Right atrium auricular region (tissue), 2 donors: Measurements from ENCODE around the gene PSAT1. TPM values are rescaled to one million over a fixed set of nuclear protein-coding genes. Genes with fewer than 3 reads are reported as not detected.

Experiments
- DNase-seq: peaks from one replicate; pipeline ENCODE4 v3.0.0-alpha.2; 2019; ENCODE audit warnings: low spot score
- H3K27ac ChIP-seq, 2 donors: fragments of 200-600 bp; sonication (generic); 1 replicate in 1 of 2; 2 replicates in 1 of 2; pipeline ENCODE4 v1.5.1; 2016 to 2019
- H3K27me3 ChIP-seq, 2 donors: fragments of 200-600 bp; sonication (generic); one replicate each; pipeline versions ENCODE4 v1.5.1 to v1.6.0; 2017 to 2019
- H3K36me3 ChIP-seq: fragments of 200-600 bp; sonication (generic); one replicate; pipeline ENCODE4 v1.5.1; 2016
- H3K4me1 ChIP-seq, 2 donors: fragments of 200-600 bp; sonication (generic); one replicate each; pipeline versions ENCODE4 v1.5.1 to v1.6.0; 2017 to 2019
- H3K4me3 ChIP-seq, 2 donors: fragments of 200-600 bp; sonication (generic); 1 replicate in 1 of 2; 2 replicates in 1 of 2; pipeline ENCODE4 v1.5.1; 2017 to 2019; ENCODE audit warnings: mild to moderate bottlenecking in 1 of 2, moderate library complexity in 1 of 2
- H3K9me3 ChIP-seq, 2 donors: fragments of 200-600 bp; sonication (generic); one replicate each; pipeline ENCODE4 v1.5.1; 2019
- total RNA-seq, 2 donors: library from RNA; depleted of rRNA; stranded (reverse); fragments of >200 nt; gene quantifications; one replicate each; pipeline ENCODE4 v1.1.0, GENCODE V29; 2016
- TF ChIP-seq, protein P1 (sequence below), 2 donors: fragments of 200-600 bp; sonication (generic); IDR thresholded peaks; one replicate each; pipeline ENCODE4 v1.5.1; 2019; ENCODE audit warnings: antibody characterized with exemption in 2 of 2

The PSAT1 gene
- total RNA-seq, 2 donors from 2014 or later = 0.31 to 0.78 TPM

DNA sequence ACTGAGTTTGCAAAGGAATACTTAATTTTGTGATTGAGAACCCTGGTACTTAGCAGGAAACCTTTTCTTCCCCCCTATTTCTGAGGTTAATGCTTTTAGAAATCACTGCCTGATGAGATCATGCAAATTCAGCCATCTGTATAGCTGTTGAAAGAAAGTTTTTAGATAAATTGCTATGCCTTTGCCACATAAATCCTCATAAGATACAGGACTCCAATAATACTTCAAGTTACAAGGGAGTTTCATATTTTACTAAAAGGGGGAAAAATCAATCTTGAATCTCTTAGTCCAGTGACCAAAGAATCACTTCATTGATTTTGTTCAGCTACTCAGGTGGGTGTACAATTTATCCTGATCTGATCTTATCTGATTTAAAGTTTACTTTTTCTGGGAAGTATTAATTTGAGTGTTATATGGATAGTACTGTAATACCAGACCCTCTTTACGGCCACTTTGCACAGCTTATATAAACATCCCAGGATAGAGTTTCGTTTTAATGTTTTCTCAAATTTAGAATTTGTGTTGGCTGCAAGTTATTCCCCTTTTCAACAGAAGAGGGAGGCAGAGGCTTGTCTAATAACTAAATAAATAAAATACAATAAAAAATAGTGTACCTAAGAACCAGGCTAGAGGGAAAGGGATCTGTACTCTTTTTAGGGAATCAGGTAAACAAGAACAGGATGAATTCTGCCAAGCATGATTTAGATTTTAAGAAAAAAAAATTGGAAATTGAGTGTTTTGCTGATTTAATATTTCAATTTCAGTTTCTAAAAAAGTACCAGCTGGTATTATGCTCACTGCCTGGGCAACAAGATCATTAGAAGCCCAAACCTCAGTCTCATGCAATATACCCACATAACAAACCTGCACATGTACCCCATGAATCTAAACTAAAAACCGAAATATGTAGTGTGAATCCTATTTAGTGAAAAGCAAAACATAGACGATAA, 69.1 kb downstream of the PSAT1 start:
- Histone ChIP-seq H3K27me3 (no peaks in the 10 kb centered on the region), H3K9me3 (no peaks in the 10 kb centered on the region), H3K36me3 (no peaks in the 10 kb centered on the region), H3K27ac (no peak overlapping the region), H3K4me1 (no peaks in the 10 kb centered on the region), H3K4me3 (no peak overlapping the region)
- TF ChIP-seq, protein P1, sequence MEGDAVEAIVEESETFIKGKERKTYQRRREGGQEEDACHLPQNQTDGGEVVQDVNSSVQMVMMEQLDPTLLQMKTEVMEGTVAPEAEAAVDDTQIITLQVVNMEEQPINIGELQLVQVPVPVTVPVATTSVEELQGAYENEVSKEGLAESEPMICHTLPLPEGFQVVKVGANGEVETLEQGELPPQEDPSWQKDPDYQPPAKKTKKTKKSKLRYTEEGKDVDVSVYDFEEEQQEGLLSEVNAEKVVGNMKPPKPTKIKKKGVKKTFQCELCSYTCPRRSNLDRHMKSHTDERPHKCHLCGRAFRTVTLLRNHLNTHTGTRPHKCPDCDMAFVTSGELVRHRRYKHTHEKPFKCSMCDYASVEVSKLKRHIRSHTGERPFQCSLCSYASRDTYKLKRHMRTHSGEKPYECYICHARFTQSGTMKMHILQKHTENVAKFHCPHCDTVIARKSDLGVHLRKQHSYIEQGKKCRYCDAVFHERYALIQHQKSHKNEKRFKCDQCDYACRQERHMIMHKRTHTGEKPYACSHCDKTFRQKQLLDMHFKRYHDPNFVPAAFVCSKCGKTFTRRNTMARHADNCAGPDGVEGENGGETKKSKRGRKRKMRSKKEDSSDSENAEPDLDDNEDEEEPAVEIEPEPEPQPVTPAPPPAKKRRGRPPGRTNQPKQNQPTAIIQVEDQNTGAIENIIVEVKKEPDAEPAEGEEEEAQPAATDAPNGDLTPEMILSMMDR (IDR thresholded peaks at IDR 0.05) = peak; percentile 18 to 61
- no peak for DNase-seq

- H3K27ac ChIP-seq = no peak overlapping the region
- H3K9me3 ChIP-seq = no peaks in the 10 kb centered on the region
- no peaks in the 10 kb centered on the region for H3K27me3 ChIP-seq
- H3K36me3 ChIP-seq = no peaks in the 10 kb centered on the region
- DNase-seq = no peak
- TF ChIP-seq, protein P1 (IDR thresholded peaks at IDR 0.05) = no peak
- no peaks in the 10 kb centered on the region for H3K4me1 ChIP-seq
- H3K4me3 ChIP-seq = no peak overlapping the region
Measured at GRCh38 chr9:78366827-78367226, 69.9 kb downstream of the PSAT1 start.

DNA sequence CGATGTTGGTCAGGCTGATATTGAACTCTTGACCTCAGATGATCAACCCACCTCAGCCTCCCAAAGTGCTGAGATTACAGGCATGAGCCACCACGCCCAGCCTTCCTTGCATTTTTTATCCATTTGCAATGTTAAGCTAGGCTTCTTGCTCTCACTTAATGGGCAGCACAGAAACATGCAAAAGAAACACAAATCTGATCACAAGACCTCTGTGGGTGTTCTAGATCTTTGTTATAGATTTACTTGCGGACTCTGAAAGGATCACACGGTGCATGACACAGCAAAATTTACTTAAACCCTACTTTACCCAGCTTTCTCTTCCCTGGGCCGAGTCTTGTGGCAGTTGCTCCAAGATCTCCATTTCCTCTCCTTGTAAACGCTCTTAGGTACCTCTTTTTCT, 71.3 kb downstream of the PSAT1 start:
- no peaks in the 10 kb centered on the region for H3K27me3 ChIP-seq
- no peaks in the 10 kb centered on the region for H3K9me3 ChIP-seq
- no peak overlapping the region for H3K4me3 ChIP-seq
- H3K27ac ChIP-seq = no peak overlapping the region
- peak; percentile 16 for DNase-seq
- H3K4me1 ChIP-seq = no peaks in the 10 kb centered on the region
- H3K36me3 ChIP-seq = no peaks in the 10 kb centered on the region
- TF ChIP-seq, protein P1 (IDR thresholded peaks at IDR 0.05) = no peak

DNA sequence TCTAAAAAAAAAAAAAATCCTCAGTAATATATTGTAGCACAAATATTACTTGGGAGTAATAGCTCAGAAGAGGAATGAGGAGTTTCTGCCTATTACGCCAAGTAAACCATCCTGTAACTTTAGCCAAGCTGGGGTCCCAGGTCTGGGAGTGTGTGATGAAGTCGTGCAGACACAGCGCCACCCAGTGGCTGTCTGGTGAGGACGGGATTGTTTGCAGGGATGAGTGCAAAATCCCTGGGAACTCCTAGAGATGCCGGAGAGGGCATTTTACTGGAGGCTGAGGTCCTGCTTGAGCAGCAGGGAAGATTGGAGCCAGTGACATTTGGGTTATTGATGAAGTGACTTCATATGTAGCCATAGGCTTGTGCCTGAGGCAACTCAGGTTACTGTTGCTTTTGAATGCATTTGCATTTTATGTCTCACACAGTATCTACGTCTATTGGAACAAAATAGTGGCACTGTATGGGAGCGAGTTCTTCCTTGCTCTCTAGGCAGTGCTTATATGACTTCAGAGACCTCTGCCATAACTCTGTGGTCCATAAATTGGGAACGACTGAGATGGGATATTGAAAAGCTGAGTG, 72.8 kb downstream of the PSAT1 start:
- H3K27me3 ChIP-seq = no peaks in the 10 kb centered on the region
- TF ChIP-seq, protein P1 (IDR thresholded peaks at IDR 0.05) = peak; percentile 53 to 78
- DNase-seq = peak; percentile 75

DNA sequence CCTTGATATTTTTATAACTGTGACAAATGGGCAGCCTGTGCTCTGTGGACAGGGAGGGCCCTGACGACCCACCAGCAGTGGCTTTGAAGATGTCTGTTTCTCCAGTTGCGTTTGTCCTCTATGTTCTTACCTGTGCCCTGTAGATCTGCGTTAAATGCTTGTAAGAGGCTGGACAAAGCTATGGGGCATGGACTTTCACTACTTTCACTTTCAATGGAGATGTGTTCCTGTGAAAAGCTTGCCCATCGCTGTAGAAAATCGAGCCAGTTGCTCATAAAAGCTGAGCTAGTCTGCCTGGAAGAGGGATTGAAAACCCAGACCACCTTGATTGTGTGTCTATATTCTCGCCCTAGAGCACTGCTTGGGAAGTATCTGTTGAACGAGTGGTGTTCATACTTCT, 74.1 kb downstream of the PSAT1 start:
- DNase-seq = no peak
- Histone ChIP-seq H3K9me3 (no peaks in the 10 kb centered on the region), H3K27me3 (no peaks in the 10 kb centered on the region), H3K36me3 (no peaks in the 10 kb centered on the region), H3K27ac (no peak overlapping the region), H3K4me3 (no peak overlapping the region), H3K4me1 (no peaks in the 10 kb centered on the region)
- TF ChIP-seq, protein P1 (IDR thresholded peaks at IDR 0.05) = no peak

More for the DNA sequence above, 72.8 kb downstream of the PSAT1 start:
- Histone ChIP-seq H3K4me3 (no peak overlapping the region), H3K27ac (no peak overlapping the region), H3K4me1 (no peaks in the 10 kb centered on the region), H3K36me3 (no peaks in the 10 kb centered on the region), H3K9me3 (no peaks in the 10 kb centered on the region)
